Activated T-cell treated with anti-CD3 and anti-CD28 coated beads, Interleukin-2, amount 50 U/mL, for 72 hours (primary cell): ENCODE measurements around the gene ZIC2. TPM values are rescaled to one million over a fixed set of nuclear protein-coding genes. Genes with fewer than 3 reads are reported as not detected.

ENCODE experiments used
- ATAC-seq, 2 donors: fragments of 150-1000 bp; cut with Tn5 transposase; replicated peaks in 1 of 2; 2 replicates each; pipeline ENCODE4 v1.10.0; 2021; ENCODE audit warnings: moderate library complexity in 2 of 2, mild to moderate bottlenecking in 1 of 2
- DNase-seq, 2 donors: peaks; one replicate each; pipeline ENCODE4 v3.0.0; 2021 to 2022; ENCODE audit warnings: mixed read lengths in 1 of 2
- H3K27ac Mint-ChIP-seq: one replicate; pipeline ENCODE4 v1.8.0; 2022; ENCODE audit warnings: mild to moderate bottlenecking, moderate library complexity, mixed read lengths
- H3K27me3 Mint-ChIP-seq: one replicate; pipeline ENCODE4 v1.8.0; 2022; ENCODE audit warnings: low read depth, mixed read lengths
- H3K36me3 Mint-ChIP-seq, 2 donors: one replicate each; pipeline ENCODE4 v1.8.0; 2022; ENCODE audit warnings: mixed read lengths in 2 of 2, mild to moderate bottlenecking in 1 of 2; ENCODE audit not compliant: insufficient read depth in 2 of 2
- H3K4me1 Mint-ChIP-seq: one replicate; pipeline ENCODE4 v1.8.0; 2022; ENCODE audit warnings: low read depth, mixed read lengths
- H3K4me3 Mint-ChIP-seq, 2 donors: one replicate each; pipeline ENCODE4 v1.8.0; 2022; ENCODE audit warnings: mild to moderate bottlenecking in 2 of 2, mixed read lengths in 2 of 2, moderate library complexity in 2 of 2
- H3K9me3 Mint-ChIP-seq, 2 donors: one replicate each; pipeline ENCODE4 v1.8.0; 2022; ENCODE audit warnings: mixed read lengths in 2 of 2
- total RNA-seq, 2 donors: library from RNA; stranded (reverse); gene quantifications; one replicate each; pipeline ENCODE4 v1.2.3, GENCODE V29; 2022

The ZIC2 gene
- total RNA-seq, 2 donors from 2014 or later = 0.25 TPM; not detected in 1

DNA sequence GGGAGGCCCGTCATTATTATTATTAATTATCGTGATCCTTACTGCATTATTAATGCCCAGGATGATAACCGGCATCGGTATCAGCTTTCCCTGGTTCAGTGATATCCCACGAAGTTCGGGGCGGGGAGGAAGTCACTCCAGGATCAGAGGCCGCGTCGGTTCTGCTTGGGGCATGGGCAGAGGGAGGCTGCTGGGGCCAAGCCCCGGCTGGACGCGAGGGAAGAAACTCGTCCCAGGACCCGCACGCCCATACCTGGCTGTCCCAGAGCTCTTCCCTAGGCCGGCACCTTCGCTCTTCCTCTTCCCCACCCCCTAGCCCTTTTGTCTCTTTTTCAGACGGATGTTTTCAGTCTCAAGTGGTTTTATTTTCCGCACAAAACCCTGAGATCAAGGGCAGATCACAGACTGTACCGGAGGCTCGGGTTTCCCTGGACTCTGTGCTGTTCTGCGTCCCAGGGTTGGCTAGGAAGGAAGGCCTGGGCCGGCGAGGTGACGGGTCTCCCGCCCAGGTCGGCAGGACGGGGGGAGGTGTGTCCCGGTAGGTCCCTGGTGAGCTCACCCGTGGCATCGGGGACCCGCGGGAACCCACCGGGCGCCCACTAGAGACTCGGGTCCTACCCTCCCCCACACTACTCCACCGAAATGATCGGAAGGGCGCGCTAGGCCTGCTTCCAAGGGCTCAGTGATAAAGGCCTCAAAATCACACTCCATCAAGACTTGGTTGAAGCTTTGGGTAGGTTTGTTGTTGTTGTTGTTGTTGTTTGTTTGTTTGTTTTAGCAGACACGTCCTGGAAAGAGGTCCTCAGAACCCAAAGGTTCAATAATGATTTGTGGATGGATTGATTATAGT, 7.9 kb downstream of the ZIC2 start:
- Mint-ChIP-seq H3K27ac (no peak overlapping the region), H3K9me3 (no peaks in the 10 kb centered on the region), H3K4me3 (peak overlapping the region; percentile 64 to 69), H3K4me1 (peaks cover 35% of the 10 kb centered on the region), H3K36me3 (peaks cover 4 to 6% of the 10 kb centered on the region in 2 donors), H3K27me3 (peaks cover 88% of the 10 kb centered on the region)
- DNase-seq (no peak), ATAC-seq (peak in 1 of 2 donors; percentile 18)

DNA sequence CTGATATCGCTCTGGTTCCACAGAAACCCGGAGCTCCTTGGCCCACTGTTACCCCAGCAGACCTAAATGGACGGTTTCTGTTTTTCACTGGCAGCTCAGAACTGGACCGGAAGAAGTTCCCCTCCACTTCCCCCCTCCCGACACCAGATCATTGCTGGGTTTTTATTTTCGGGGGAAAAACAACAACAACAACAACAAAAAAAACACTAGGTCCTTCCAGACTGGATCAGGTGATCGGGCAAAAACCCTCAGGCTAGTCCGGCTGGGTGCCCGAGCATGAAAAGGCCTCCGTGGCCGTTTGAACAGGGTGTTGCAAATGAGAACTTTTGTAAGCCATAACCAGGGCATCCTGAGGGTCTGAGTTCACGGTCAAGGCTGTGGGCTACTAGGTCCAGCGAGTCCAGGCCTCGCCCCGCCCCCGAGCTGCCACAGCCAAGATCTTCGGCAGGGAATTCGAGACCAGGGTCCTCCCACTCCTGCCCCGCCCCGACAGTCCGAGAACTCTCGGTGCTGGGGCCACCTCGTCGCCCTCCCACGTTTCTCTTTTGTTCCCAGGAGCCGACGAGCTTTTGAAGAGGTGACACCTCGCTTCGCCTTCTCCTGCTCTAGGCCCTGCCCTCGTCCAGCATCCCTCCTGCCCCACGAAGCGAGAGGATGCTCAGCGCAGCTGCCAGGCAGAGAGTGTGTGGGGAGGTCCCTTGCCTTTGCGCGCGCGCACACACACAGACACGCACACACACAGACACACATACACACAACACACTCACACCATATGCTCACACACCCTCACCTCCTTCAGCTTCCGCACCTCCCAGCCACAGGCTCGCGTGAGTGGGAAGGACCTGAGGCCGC, 8.8 kb downstream of the ZIC2 start:
- Mint-ChIP-seq H3K27me3 (peaks cover 95% of the 10 kb centered on the region), H3K9me3 (peaks cover 0 to 1% of the 10 kb centered on the region in 2 donors), H3K4me3 (peak overlapping the region; percentile 39 to 69), H3K36me3 (peaks cover 4 to 6% of the 10 kb centered on the region in 2 donors), H3K27ac (no peak overlapping the region), H3K4me1 (peaks cover 35% of the 10 kb centered on the region)
- DNase-seq = no peak
- ATAC-seq = peak; percentile 37 to 56

DNA sequence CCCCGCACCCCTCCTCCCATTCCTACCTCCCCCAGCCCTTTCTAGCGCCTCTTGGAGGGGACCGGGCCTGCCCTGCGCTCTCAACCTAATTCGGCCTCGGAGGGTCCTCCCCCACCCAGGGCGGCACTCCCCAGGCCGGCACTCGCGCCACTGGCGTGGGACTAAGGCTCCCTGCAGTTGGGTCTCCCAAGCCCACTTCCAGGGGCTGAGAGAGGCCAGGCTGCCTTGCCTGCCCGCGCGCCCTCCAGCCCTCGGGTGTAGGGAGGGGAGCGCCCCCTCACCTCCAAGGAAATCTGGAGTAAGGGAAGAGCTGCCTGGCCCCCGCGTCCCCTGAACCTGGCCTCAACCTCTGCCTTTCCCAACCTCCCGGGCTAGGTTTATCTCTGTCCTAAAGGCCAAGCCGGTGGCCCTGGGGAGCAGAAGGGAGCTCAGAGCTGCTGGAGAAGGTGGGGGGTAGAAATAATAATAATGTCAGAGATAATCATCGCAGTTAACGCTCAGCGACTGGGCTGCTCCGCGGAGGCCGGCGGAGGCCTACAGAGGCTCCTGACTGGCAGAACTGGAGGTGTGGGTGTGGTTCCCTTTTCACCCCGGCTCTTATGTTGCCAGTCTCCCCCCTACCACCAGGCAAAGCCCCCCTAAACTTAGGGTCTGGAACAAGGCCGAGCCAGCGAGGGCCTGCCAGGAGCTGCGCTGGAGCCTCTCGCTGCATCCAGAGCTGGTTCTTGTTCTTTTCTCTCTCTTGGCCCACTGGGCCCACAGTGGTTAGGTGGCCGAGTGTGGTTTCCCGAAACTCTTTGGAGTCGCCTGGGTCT, 9.6 kb downstream of the ZIC2 start:
- Mint-ChIP-seq H3K9me3 (peaks cover 0 to 2% of the 10 kb centered on the region in 2 donors), H3K4me1 (peaks cover 38% of the 10 kb centered on the region), H3K27me3 (peaks cover 97% of the 10 kb centered on the region), H3K4me3 (peak overlapping the region; percentile 40 to 69), H3K27ac (no peak overlapping the region), H3K36me3 (peaks cover 2 to 7% of the 10 kb centered on the region in 2 donors)
- DNase-seq = no peak
- ATAC-seq = peak in 1 of 2 donors; percentile 17

DNA sequence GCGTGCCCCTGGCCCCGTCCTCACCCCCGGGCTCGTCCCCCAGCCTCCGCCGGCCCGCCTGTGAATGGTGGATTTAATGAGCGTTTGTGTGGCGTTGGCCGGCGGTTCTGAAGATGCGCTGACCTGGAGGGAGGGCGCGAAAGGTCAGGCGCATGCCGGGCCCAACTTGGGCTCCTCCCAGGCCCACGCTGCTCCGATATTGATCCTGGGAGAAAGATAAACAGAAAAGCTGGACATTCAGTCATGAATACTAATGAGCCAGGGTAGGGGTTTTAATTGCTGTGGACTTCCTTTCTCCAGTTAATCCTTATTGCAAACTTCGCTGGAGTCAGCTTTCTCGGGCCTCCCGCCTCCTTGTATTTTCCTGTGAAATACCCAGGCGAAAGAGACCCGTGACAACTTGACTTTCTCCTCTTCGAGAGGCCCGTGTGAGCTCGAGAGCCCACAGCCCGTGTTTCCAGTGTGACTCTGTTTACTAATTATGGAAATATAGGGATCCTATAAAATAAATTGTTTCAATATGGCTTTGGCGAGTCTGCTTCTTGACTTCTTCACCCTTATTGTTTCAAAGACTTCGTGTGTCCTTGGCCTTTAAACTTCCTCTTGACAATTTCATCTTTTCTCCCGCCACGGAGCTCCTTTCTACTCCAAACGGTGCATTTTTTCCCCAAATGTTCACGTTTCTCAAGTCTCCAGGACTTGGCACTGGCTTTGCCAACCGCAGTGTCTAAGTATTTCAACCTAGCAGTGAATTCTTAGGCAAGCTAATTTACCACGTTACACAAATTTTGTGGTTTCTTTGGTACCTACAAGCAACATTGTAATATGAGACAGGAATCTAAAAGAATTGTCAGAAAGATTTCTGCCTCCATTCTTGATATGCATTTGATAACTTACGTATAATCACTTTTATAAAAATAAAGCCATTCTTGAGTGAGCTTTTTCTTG, 10.5 kb downstream of the ZIC2 start:
- no peak for ATAC-seq
- Mint-ChIP-seq H3K27me3 (peaks cover 97% of the 10 kb centered on the region), H3K36me3 (peaks cover 2 to 6% of the 10 kb centered on the region in 2 donors), H3K4me1 (peaks cover 44% of the 10 kb centered on the region), H3K4me3 (no peak overlapping the region), H3K27ac (no peak overlapping the region), H3K9me3 (peaks cover 0 to 2% of the 10 kb centered on the region in 2 donors)
- no peak for DNase-seq

DNA sequence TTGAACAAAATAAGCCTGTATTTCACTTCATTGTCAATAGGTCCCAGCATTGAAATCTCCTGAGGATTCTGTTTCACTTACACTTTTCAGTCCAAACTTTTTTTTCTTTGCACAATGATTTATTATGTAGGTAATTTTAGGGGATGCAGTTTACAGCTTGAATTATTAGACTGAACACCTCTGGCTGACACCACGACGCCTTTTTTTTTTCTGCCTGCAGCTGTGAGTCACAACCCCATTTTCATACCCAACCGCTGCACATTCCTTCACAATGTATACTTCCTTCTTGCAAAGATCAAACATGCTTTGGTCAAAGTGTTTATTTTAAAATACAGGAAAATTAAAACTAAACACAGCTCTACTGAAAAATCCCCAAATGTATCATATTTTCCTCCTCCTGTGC, 11.4 kb downstream of the ZIC2 start:
- Mint-ChIP-seq H3K27me3 (peaks cover 91% of the 10 kb centered on the region), H3K4me1 (peaks cover 44% of the 10 kb centered on the region), H3K9me3 (peaks cover 0 to 2% of the 10 kb centered on the region in 2 donors), H3K4me3 (no peak overlapping the region), H3K27ac (peak overlapping the region; percentile 36), H3K36me3 (peaks cover 2 to 5% of the 10 kb centered on the region in 2 donors)
- ATAC-seq = no peak
- DNase-seq = no peak

DNA sequence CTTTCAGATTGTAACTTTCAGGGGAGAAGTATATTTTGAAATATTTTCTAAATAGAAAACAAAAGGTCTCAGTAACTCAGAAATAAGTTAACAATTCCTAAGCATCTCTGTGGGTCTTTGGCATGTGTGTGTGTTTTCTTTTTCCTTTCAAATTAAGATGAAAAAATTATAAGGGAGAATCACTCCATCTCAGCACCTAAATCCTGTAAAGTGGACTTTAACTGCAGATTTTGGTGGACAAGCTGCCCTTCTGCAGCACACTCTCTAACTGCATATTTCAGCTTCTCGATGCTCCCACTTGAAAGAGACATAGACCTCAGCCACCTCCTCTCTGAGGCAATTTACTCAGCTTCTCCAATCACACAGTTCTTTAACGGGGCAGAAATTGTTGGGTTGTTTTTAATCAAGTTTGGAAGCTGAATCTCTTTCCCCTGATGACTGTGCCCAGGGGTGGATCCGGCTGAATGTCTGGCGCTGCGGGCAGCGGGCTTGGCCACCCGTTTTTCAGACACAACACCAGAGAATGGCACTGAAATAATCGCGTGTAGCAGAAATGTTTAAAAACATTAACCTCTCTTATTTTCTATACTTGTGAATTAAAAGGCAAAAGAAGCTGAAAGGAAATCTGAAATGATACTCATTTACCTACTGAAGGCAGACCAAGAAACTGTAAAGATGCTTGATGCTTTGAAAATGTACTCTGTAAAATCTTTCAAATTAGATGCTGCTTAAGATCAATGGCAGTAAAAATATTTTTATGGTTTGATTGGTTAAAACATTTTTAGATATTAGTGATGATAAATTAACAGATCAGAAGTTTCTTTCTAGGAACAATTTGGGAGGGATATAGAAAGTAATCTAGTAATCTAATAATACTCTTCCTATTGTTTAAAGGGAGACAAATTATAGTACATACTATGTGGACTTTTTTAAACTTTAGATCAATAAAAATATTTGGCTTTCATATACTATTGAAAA, 12.4 kb downstream of the ZIC2 start:
- Mint-ChIP-seq H3K4me3 (no peak overlapping the region), H3K4me1 (peaks cover 43% of the 10 kb centered on the region), H3K36me3 (peaks cover under 1 to 7% of the 10 kb centered on the region in 2 donors), H3K9me3 (peaks cover 0 to 2% of the 10 kb centered on the region in 2 donors), H3K27me3 (peaks cover 91% of the 10 kb centered on the region), H3K27ac (no peak overlapping the region)
- ATAC-seq (no peak), DNase-seq (no peak)

DNA sequence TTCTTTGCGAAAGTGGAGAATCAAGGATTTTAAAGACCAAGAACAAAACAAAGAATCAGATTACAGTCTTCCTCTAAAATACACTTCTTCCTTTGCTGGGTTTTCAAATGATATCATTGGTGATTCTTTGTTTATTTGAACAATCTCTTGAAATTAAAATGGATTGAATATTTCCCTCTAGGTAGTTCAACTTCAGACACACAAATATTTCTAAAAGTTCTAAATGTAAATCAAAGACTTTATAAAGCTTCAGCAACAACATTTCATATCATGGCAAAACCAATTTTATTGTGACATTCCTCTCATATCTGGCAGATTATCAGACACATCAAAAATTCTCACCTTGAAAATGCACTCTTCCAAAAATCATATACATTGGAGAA, 13.0 kb downstream of the ZIC2 start:
- ATAC-seq = no peak
- Mint-ChIP-seq H3K36me3 (peaks cover 0 to 7% of the 10 kb centered on the region in 2 donors), H3K4me3 (no peak overlapping the region), H3K27me3 (peaks cover 93% of the 10 kb centered on the region), H3K4me1 (peaks cover 36% of the 10 kb centered on the region), H3K9me3 (peaks cover 0 to 2% of the 10 kb centered on the region in 2 donors), H3K27ac (no peak overlapping the region)
- no peak for DNase-seq

DNA sequence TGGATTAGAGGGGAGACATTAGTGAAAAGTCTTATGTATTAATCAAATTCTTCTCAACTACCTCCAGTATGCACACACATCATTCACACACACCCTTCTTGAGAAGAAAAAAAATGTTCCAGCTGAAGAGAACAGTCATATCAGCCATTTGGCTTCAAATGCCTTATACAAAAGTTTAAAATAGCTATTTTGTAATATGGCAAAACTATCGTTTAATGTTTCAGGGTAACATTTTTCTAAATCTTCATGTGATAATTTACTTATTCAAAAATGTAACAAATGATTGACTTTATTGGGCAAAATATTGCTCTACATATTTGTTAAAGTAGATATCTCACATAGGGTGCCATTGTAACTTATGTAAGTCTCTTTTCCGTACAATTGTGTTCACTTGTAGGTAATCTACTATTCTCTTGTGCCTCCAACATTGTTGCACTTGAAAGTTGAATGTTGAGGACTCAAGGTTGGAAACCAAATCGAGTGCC, 13.6 kb downstream of the ZIC2 start:
- Mint-ChIP-seq H3K36me3 (peaks cover 0 to 5% of the 10 kb centered on the region in 2 donors), H3K4me1 (peaks cover 33% of the 10 kb centered on the region), H3K4me3 (peak overlapping the region; percentile 50 to 67), H3K9me3 (peaks cover 0 to 2% of the 10 kb centered on the region in 2 donors), H3K27ac (peak overlapping the region; percentile 86), H3K27me3 (peaks cover 92% of the 10 kb centered on the region)
- DNase-seq (no peak), ATAC-seq (no peak)

DNA sequence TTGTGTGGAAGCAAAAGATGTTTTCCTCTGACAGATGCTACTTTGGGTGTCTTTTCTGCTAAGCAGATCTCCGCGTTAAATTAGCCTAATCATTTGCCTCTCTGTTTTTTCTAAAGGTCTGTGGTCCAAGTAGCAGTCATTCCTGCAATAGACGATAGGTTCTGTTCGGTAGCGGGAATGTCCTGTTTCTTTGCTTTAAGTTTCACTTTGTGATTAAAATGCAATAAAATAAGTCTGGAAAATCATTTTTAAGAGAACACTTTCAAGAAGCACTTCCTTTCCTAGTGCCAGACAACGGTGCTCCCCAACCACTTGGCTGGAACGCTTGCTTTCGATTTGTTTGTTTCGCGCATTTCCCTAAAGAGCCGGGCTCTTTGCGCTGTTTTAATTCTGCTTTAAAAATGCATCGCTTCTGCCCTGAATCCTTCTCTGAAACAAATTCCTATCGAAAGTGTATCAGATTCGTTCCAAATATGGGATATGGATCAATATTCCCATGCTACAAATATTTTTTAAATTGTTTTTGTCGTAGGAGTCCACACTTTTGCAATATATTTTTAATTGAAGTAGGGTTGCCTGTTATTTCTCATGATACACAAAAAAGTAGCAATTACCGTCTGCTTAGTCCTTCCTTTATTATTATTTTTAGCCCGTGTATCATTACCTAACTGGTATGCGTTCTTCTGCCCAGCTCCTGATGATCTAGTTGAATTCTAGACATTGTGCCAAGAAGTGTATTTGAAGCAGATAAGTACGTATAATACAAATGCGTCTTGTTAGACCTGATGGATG, 14.2 kb downstream of the ZIC2 start:
- no peak for ATAC-seq
- peaks cover 91% of the 10 kb centered on the region for H3K27me3 Mint-ChIP-seq

DNA sequence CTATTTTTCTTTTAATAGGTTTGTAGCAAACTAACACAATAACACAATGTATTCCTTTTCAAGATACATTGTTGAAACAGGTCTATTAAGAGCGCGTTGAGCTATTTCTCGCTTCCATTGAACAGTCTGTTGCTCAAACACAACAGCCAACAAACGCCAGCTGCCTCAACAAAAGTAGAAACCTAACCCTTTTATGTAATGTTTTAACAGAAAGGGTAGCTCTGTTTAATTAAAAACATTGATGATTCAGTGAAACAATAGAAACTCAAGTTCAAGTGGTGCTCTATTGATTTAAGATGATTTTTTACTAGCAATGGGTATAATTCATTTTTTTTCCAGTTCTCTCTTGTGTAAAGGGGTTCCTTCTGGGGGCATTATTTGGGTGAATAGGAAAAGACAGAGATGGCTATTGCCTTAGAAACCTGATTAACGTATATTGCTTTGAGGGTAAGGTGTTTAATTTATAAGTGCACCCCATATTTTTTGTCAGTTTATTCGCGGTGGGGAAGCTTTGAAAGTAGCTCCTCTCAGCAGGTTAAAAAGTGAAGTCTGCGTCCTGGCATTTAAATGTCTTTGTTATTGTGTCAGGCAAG, 14.9 kb downstream of the ZIC2 start:
- DNase-seq (no peak), ATAC-seq (no peak)
- H3K36me3 Mint-ChIP-seq = peaks cover 0 to 5% of the 10 kb centered on the region in 2 donors
- peak overlapping the region; percentile 50 to 67 for H3K4me3 Mint-ChIP-seq
- peak overlapping the region; percentile 86 for H3K27ac Mint-ChIP-seq
- H3K4me1 Mint-ChIP-seq = peaks cover 31% of the 10 kb centered on the region
- peaks cover 0 to 2% of the 10 kb centered on the region in 2 donors for H3K9me3 Mint-ChIP-seq
- peaks cover 88% of the 10 kb centered on the region for H3K27me3 Mint-ChIP-seq

More for the DNA sequence above, 14.2 kb downstream of the ZIC2 start:
- Mint-ChIP-seq H3K4me3 (peak overlapping the region; percentile 50 to 67), H3K4me1 (peaks cover 26% of the 10 kb centered on the region), H3K9me3 (peaks cover 0 to 2% of the 10 kb centered on the region in 2 donors), H3K27ac (peak overlapping the region; percentile 86), H3K36me3 (peaks cover 0 to 5% of the 10 kb centered on the region in 2 donors)
- no peak for DNase-seq
